ENCODE data around the gene SPINK9. TPM values are rescaled to one million over a fixed set of nuclear protein-coding genes. Genes with fewer than 3 reads are reported as not detected.

SPINK9 gene
- total and polyA plus RNA-seq, 2 of the 4 experiments (the other 2 are of a cell fraction) = not detected

GRCh38 chr5:148314187-148314586 lies 21.2 kb upstream of the SPINK9 start:
- Histone ChIP-seq H2AK5ac (ENCODE audit: low read depth, low read length) (no peak overlapping the region), H3K9me3 (ENCODE audit: control insufficient read depth, insufficient read depth, low read length) (no peaks in the 10 kb centered on the region), H3K4me3 (ENCODE audit: insufficient read depth, low read depth, low read length) (no peak overlapping the region), H4K20me1 (ENCODE audit: insufficient read depth, low read length) (no peaks in the 10 kb centered on the region), H4K91ac (ENCODE audit: insufficient read depth, low read depth, low read length) (no peak overlapping the region), H3K9ac (ENCODE audit: low read depth, low read length) (no peak overlapping the region), H2AK9ac (replicated peaks; ENCODE audit: low read depth, low read length, poor library complexity) (no peak overlapping the region), H2BK5ac (ENCODE audit: low read depth, low read length, poor library complexity, severe bottlenecking) (no peak overlapping the region), H4K8ac (ENCODE audit: low read depth in 2 of 2, low read length in 2 of 2) (no peak overlapping the region), H3K79me1 (ENCODE audit: low read depth in 1 of 2, low read length in 2 of 2) (no peaks in the 10 kb centered on the region), H3K14ac (replicated peaks; ENCODE audit: low read depth, low read length) (no peak overlapping the region), H4K5ac (ENCODE audit: low read depth, low read length) (no peak overlapping the region), H3K4me2 (ENCODE audit: low read depth, low read length) (no peak overlapping the region), H3K36me3 (ENCODE audit: control insufficient read depth, insufficient read depth, low read length) (no peaks in the 10 kb centered on the region), H3K18ac (ENCODE audit: low read depth, low read length) (no peak overlapping the region), H3K23ac (ENCODE audit: low read depth, low read length) (no peak overlapping the region), H2BK15ac (ENCODE audit: low read depth, low read length) (no peak overlapping the region), H2AFZ (replicated peaks; ENCODE audit: low read length, poor library complexity) (no peak overlapping the region), H2BK20ac (ENCODE audit: low read depth, low read length) (no peak overlapping the region), H3K27me3 (ENCODE audit: control insufficient read depth, insufficient read depth, low read length) (no peaks in the 10 kb centered on the region), H3K4ac (ENCODE audit: low read depth, low read length) (no peak overlapping the region), H3K4me1 (ENCODE audit: control insufficient read depth, insufficient read depth, low read length) (no peaks in the 10 kb centered on the region), H3K56ac (ENCODE audit: extremely low read depth, insufficient read depth, low read length) (no peak overlapping the region), H3K9me1 (ENCODE audit: insufficient read depth, low read length) (no peaks in the 10 kb centered on the region), H3K27ac (ENCODE audit: insufficient read depth, low read length) (no peak overlapping the region), H2BK120ac (ENCODE audit: low read depth, low read length) (no peak overlapping the region)
- no peak for ATAC-seq (ENCODE audit: low read depth)
- TF ChIP-seq CTCF (conservative IDR thresholded peaks at IDR 0.05; ENCODE audit: low read depth, low read length) (no peak), RCOR1 (IDR thresholded peaks at IDR 0.05; ENCODE audit: insufficient replicate concordance, low read length) (no peak), RAD21 (IDR thresholded peaks at IDR 0.05; ENCODE audit: low read length) (no peak), FOS (IDR thresholded peaks at IDR 0.05; ENCODE audit: low read depth, low read length) (no peak), USF2 (IDR thresholded peaks at IDR 0.05; ENCODE audit: low read depth, low read length) (no peak), POLR2A (IDR thresholded peaks at IDR 0.05; ENCODE audit: low read depth, low read length) (no peak), CHD1 (IDR thresholded peaks at IDR 0.05; ENCODE audit: low read depth, low read length) (no peak), ELK1 (IDR thresholded peaks at IDR 0.05; ENCODE audit: borderline replicate concordance, low read depth, low read length) (no peak), NFE2L2 (IDR thresholded peaks at IDR 0.05; ENCODE audit: low read depth, low read length) (no peak), SMC3 (IDR thresholded peaks at IDR 0.05; ENCODE audit: low read depth, low read length) (no peak), CEBPB (IDR thresholded peaks at IDR 0.05; ENCODE audit: low read depth, low read length) (no peak), RFX5 (IDR thresholded peaks at IDR 0.05; ENCODE audit: low read depth, low read length) (no peak), BHLHE40 (IDR thresholded peaks at IDR 0.05; ENCODE audit: low read depth, low read length) (no peak), MAZ (IDR thresholded peaks at IDR 0.05; ENCODE audit: borderline replicate concordance, low read depth, low read length) (no peak), MXI1 (IDR thresholded peaks at IDR 0.05; ENCODE audit: borderline replicate concordance, low read depth, low read length) (no peak), MAFK (IDR thresholded peaks at IDR 0.05; ENCODE audit: low read depth, low read length) (no peak)
- WGBS, 2 experiments (ENCODE audit: extremely low coverage in 2 of 2, insufficient read length in 1 of 2) = no CpG with 5 or more reads among the region's 2 CpGs
- intact Hi-C loops (cut with micrococcal nuclease) (no loop called here), in situ Hi-C loops (cut with MboI; ENCODE audit: low sequenced_read_pairs) (no loop called here), dilution Hi-C loops (cut with HindIII; ENCODE audit: low sequenced_read_pairs, unreplicated experiment) (no loop called here)
- no peak for DNase-seq
- BruUV-seq (replicated peaks) = no TSS peak
- ChIA-PET POLR2A (ENCODE audit: unreplicated experiment) (no interaction called here), CTCF (no interaction called here)
